ENCODE data around the gene ATP2A2.

ATP2A2 gene

DNA sequence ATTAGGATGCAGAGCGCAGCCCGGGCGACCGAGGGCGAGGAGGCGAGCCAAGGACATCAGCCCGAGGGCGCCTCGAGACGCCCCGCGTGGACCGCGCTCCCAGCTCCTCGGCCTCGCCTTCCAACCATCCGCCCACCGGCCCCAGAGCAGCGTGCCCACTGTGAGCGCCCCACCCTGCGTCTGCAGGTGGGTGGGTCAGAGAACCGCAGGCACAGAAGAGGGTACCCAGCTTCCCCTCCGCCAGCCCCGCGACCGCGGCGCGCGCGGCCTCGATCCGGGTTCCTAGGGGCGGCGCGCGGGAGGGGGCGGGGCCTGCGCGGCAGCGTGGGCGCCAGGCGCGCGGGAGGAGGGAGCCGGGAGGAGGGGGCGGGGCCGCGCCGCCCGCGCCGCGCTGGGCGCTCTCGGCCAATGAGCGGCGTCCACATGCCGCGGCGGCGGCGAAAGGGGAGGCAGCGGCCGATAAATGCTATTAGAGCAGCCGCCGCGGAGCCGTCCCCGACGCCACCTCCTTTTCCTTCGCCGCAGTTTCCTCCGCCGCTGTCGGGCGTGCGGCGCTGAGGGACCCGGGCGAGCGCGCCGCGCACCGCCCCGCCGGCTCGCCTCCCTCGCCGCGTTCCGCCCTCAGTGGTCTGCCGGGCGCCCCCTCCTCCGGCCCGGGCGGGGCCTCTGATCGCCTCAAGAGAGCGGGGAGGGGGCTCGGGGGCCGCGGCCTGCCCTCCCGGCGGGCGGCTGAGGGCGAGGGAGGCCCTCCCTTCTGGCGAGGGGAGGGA is at the start of gene ATP2A2:
Gene ATP2A2 (plus strand): TSS at position 469 of the 770 bp plus-strand sequence. CDS start 543 bp downstream, outside the sequence.
- H3K36me3 Mint-ChIP-seq (ENCODE audit: insufficient read depth) = peaks cover 21% of the 10 kb centered on the region
- DNase-seq (ENCODE audit: low spot score in 2 of 2) (peak; percentile 71 to 85), ATAC-seq (replicated peaks; ENCODE audit: extremely low read depth, poor library complexity, severe bottlenecking) (peak; percentile 86)
- no peaks in the 10 kb centered on the region for H3K27me3 Mint-ChIP-seq
- H3K27ac Mint-ChIP-seq (ENCODE audit: low read depth) = peak within 1 kb of the TSS; percentile 98
- H3K4me1 Mint-ChIP-seq = peaks cover 46% of the 10 kb centered on the region
- peak within 1 kb of the TSS; percentile 93 for H3K4me3 Mint-ChIP-seq
- no peaks in the 10 kb centered on the region for H3K9me3 Mint-ChIP-seq

DNA sequence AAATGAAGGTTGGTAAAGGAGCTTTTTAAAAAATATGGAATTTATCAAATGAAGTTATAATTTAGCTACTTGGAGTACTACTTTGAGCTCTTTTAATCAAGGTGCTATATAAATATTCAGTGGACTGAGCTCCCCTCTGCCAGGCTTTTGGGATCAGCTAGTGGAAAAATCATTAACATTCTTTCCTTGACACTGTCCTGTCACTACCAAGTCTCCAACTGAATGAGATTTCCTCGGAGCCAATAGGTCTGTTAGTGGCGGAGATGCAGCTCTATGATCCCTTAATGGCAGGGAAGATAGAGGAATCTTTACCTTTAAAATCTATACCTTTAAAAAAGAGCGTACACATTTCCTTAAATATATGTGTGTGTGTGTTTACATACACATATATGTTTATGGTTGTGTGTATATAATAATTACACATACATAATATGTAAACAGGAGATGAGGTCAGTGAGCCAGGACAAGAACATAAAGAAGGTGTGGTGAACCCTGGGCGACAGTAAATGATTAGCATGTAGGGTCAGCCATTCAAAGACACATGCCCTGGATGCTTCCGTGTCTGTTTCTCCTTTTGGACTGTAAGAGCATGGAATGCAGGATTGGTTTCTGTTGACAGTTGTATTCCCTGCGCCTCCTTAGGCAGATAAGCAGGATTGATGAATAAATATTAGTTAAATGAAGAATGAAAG is 47.7 kb upstream of the ATP2A2 start:
- Mint-ChIP-seq H3K4me1 (no peaks in the 10 kb centered on the region), H3K9me3 (no peaks in the 10 kb centered on the region), H3K4me3 (no peak overlapping the region), H3K27me3 (no peaks in the 10 kb centered on the region), H3K27ac (ENCODE audit: low read depth) (no peak overlapping the region), H3K36me3 (ENCODE audit: insufficient read depth) (no peaks in the 10 kb centered on the region)
- DNase-seq (ENCODE audit: low spot score in 2 of 2) (no peak), ATAC-seq (replicated peaks; ENCODE audit: extremely low read depth, poor library complexity, severe bottlenecking) (no peak)

- Mint-ChIP-seq H3K27me3 (peaks cover 5% of the 10 kb centered on the region), H3K4me1 (no peaks in the 10 kb centered on the region), H3K9me3 (no peaks in the 10 kb centered on the region), H3K27ac (ENCODE audit: low read depth) (no peak overlapping the region), H3K4me3 (no peak overlapping the region), H3K36me3 (ENCODE audit: insufficient read depth) (no peaks in the 10 kb centered on the region)
- ATAC-seq (replicated peaks; ENCODE audit: extremely low read depth, poor library complexity, severe bottlenecking) (no peak), DNase-seq (ENCODE audit: low spot score in 2 of 2) (no peak)
Observed at GRCh38 chr12:110234331-110234751, 46.7 kb upstream of the ATP2A2 start.

- Mint-ChIP-seq H3K36me3 (ENCODE audit: insufficient read depth) (no peaks in the 10 kb centered on the region), H3K27ac (ENCODE audit: low read depth) (no peak overlapping the region), H3K27me3 (peaks cover 9% of the 10 kb centered on the region), H3K4me3 (no peak overlapping the region), H3K9me3 (no peaks in the 10 kb centered on the region), H3K4me1 (no peaks in the 10 kb centered on the region)
- ATAC-seq (replicated peaks; ENCODE audit: extremely low read depth, poor library complexity, severe bottlenecking) (no peak), DNase-seq (ENCODE audit: low spot score in 2 of 2) (no peak)
Observed at GRCh38 chr12:110234755-110235154, 46.3 kb upstream of the ATP2A2 start.

GRCh38 chr12:110235383-110235782 is 45.7 kb upstream of the ATP2A2 start:
- DNase-seq (ENCODE audit: low spot score in 2 of 2) (no peak), ATAC-seq (replicated peaks; ENCODE audit: extremely low read depth, poor library complexity, severe bottlenecking) (no peak)
- Mint-ChIP-seq H3K4me1 (no peaks in the 10 kb centered on the region), H3K27me3 (peaks cover 16% of the 10 kb centered on the region), H3K4me3 (no peak overlapping the region), H3K36me3 (ENCODE audit: insufficient read depth) (no peaks in the 10 kb centered on the region), H3K27ac (ENCODE audit: low read depth) (no peak overlapping the region), H3K9me3 (no peaks in the 10 kb centered on the region)

DNA sequence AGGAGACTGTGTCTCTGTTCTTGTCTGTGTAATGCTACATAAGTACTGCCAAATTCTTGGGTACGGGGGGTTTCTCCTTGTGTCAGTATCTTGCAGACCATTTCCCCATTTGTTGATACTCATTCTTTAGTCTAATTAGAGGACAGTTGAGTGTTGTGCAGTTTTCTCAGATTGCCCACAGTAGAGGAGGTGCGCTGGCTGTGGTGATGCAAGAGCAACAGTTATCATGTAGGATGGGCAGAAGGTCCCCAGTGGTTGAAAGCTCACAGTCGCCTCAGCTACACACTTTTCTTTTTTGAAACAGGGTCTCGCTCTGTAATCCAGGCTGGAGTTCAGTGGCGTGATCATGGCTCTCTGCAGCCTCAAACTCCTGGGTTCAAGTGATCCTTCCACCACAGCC is 37.8 kb upstream of the ATP2A2 start:
- Mint-ChIP-seq H3K9me3 (no peaks in the 10 kb centered on the region), H3K36me3 (ENCODE audit: insufficient read depth) (no peaks in the 10 kb centered on the region), H3K4me3 (no peak overlapping the region), H3K4me1 (no peaks in the 10 kb centered on the region), H3K27ac (ENCODE audit: low read depth) (no peak overlapping the region), H3K27me3 (peaks cover 30% of the 10 kb centered on the region)
- DNase-seq (ENCODE audit: low spot score in 2 of 2) (no peak), ATAC-seq (replicated peaks; ENCODE audit: extremely low read depth, poor library complexity, severe bottlenecking) (no peak)

DNA sequence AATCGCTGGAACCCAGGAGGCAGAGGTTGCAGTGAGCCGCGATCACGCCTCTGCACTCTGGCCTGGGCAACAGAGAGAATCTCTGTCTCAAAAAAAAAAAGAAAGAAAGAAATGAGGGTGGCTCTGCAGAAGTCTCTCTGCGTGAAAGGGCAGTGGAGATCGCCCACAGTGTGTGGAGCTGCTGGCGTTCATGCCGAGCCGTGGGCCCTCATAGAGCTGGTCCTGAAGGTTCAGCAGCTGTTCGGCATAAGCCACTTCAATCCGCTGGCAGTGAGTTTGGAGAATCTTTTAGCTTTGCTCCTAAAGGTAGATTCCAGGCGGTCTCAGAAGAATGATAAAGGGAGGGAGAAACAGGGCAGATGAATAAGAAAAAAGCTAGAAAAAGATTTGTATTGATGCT is 36.7 kb upstream of the ATP2A2 start:
- no peaks in the 10 kb centered on the region for H3K4me1 Mint-ChIP-seq
- peaks cover 25% of the 10 kb centered on the region for H3K27me3 Mint-ChIP-seq
- no peaks in the 10 kb centered on the region for H3K36me3 Mint-ChIP-seq (ENCODE audit: insufficient read depth)
- H3K27ac Mint-ChIP-seq (ENCODE audit: low read depth) = peak overlapping the region; percentile 42
- no peak overlapping the region for H3K4me3 Mint-ChIP-seq
- DNase-seq (ENCODE audit: low spot score in 2 of 2) (no peak), ATAC-seq (replicated peaks; ENCODE audit: extremely low read depth, poor library complexity, severe bottlenecking) (no peak)
- H3K9me3 Mint-ChIP-seq = no peaks in the 10 kb centered on the region

DNA sequence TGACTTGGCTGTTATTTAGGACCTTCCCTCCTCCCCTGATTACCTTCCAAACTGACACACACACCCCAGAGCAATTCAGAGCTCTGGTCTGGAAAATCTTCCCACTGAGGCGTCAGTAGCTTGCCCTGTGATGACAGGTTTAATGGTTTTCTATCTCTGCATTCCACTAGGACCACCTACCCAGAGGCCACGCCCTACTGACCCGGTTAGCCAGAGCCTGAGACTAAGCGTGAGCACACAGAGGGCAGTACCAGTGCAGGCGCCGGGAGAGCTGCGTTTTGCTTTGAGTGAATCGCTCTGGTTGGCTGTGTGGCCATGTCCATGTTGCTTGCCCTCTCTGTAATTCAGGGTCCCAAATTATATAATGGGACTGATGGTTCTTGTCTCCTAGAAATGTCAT is 36.2 kb upstream of the ATP2A2 start:
- Mint-ChIP-seq H3K4me1 (no peaks in the 10 kb centered on the region), H3K27me3 (peaks cover 20% of the 10 kb centered on the region), H3K36me3 (ENCODE audit: insufficient read depth) (no peaks in the 10 kb centered on the region), H3K27ac (ENCODE audit: low read depth) (no peak overlapping the region), H3K4me3 (no peak overlapping the region), H3K9me3 (no peaks in the 10 kb centered on the region)
- no peak for DNase-seq (ENCODE audit: low spot score in 2 of 2)
- ATAC-seq (replicated peaks; ENCODE audit: extremely low read depth, poor library complexity, severe bottlenecking) = no peak

DNA sequence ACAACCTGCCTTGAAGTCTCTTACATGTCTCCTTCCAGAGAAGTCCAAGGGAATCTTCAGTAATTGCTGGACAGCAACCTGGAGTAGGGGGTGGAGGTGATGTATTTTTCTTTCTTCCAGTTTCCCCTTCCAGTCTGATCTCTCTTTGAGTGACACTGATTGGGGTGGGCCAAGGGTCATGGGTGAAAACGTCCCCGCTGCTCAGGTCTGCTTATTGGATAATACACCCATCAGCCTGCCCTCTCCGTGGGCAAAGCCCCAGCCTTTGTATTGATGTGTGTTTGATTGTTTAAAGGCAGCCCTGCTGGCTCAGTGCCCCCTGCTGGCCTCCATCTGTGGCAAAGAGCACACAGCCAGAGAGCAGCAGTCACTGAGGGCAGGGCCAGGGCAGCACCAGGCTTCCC is 35.7 kb upstream of the ATP2A2 start:
- no peak overlapping the region for H3K27ac Mint-ChIP-seq (ENCODE audit: low read depth)

DNA sequence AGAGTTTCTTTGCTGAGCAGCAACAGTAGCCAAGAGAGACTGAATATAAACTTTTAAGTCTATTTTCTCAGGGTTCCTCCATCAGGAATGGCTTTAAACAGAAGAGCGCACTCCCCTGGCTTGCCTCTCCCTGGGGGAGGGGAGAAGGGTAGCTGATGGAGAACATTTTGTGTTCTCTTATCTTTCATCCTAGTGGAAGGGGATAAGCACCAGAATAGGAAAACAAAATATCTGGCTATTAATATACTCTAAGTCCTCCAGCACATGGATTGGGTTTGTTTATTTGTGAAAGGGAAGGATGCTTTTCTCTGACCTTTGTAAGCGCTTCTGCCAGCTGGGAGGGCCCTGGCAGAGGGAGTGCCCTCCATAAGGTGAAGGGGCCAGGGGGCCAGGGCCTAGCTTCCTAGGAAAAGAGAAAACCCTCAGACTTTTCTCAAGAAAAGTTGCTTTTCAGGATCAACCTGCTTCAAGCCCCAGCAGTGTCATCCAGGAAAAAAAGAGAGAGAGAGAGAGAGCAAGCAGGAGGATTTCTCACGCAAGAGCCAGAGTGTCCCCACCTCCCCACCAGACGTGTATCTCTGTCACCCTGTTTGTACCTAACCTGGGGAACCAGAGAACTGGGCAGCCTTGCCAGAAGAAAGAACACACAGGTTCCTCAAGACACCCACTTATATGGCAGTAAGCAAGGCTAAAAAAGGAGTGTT is 34.3 kb upstream of the ATP2A2 start:
- H3K9me3 Mint-ChIP-seq = no peaks in the 10 kb centered on the region
- ATAC-seq (replicated peaks; ENCODE audit: extremely low read depth, poor library complexity, severe bottlenecking) = no peak

More for the DNA sequence above, 35.7 kb upstream of the ATP2A2 start:
- Mint-ChIP-seq H3K4me1 (no peaks in the 10 kb centered on the region), H3K9me3 (no peaks in the 10 kb centered on the region), H3K36me3 (ENCODE audit: insufficient read depth) (no peaks in the 10 kb centered on the region), H3K4me3 (no peak overlapping the region), H3K27me3 (peaks cover 15% of the 10 kb centered on the region)
- peak; percentile 14 to 28 for DNase-seq (ENCODE audit: low spot score in 2 of 2)
- peak; percentile 72 for ATAC-seq (replicated peaks; ENCODE audit: extremely low read depth, poor library complexity, severe bottlenecking)

DNA sequence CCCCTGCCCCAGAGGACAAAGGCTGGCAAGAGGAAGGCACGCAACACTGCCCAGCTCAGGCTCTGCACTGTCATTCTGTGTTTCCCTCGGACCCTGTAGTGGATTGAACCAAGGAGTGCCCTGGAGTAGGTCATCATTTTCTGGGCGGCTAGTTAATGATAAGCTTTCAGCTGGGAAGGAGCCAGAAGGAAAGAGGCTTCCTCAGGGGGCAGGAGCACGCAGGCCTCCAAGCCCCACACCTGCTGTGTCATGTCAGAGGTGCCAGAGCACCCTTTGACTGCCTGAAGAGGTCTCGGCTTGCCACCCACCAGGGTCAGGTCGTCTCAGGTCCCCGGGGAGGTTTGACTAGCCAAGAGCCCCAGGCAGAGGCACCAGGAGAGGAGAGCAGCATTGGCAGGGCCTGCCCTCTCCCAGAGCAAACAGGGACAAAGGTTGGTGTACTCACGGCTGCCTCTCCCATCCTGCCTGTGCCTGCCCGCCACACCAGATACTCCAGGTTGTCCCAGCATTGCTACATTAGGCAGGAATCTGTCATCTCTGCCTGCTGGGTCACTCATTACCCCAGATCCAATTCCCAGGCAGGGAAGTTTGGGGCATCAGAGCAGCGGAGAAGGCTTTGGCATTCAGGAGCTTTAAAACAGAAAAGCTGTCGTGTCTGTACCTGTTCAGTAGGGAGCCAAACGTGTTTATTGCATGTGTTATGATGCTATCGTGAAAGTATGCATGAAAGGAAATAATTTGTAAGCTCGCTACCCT is 33.5 kb upstream of the ATP2A2 start:
- Mint-ChIP-seq H3K27ac (ENCODE audit: low read depth) (no peak overlapping the region), H3K27me3 (no peaks in the 10 kb centered on the region), H3K36me3 (ENCODE audit: insufficient read depth) (no peaks in the 10 kb centered on the region), H3K4me1 (no peaks in the 10 kb centered on the region), H3K4me3 (no peak overlapping the region), H3K9me3 (no peaks in the 10 kb centered on the region)
- no peak for DNase-seq (ENCODE audit: low spot score in 2 of 2)
- no peak for ATAC-seq (replicated peaks; ENCODE audit: extremely low read depth, poor library complexity, severe bottlenecking)

More for the DNA sequence above, 34.3 kb upstream of the ATP2A2 start:
- Mint-ChIP-seq H3K36me3 (ENCODE audit: insufficient read depth) (no peaks in the 10 kb centered on the region), H3K4me3 (no peak overlapping the region), H3K27ac (ENCODE audit: low read depth) (no peak overlapping the region), H3K27me3 (peaks cover under 1% of the 10 kb centered on the region), H3K4me1 (no peaks in the 10 kb centered on the region)
- no peak for DNase-seq (ENCODE audit: low spot score in 2 of 2)

DNA sequence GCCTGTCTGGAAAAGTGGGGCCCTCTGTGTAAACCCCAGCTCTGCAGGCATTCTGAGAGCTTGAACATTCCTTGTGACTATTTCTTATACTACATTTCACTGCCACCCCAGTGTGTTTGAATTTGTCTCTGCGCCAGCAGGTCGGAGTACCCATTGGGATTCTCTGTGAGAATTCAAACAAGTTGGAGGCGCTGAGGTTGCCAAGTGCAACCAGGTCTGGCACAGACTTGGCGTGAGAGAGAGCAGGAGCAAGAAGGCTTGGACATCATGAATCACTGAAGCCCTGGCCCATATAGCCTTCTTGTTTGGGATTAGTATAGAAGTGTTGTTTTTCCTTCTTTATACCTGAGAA is 33.0 kb upstream of the ATP2A2 start:
- no peaks in the 10 kb centered on the region for H3K4me1 Mint-ChIP-seq
- H3K4me3 Mint-ChIP-seq = no peak overlapping the region
- no peaks in the 10 kb centered on the region for H3K27me3 Mint-ChIP-seq
- DNase-seq (ENCODE audit: low spot score in 2 of 2) (no peak), ATAC-seq (replicated peaks; ENCODE audit: extremely low read depth, poor library complexity, severe bottlenecking) (no peak)
- H3K27ac Mint-ChIP-seq (ENCODE audit: low read depth) = no peak overlapping the region
- H3K9me3 Mint-ChIP-seq = no peaks in the 10 kb centered on the region
- H3K36me3 Mint-ChIP-seq (ENCODE audit: insufficient read depth) = no peaks in the 10 kb centered on the region
